Activated naive CD8-positive, alpha-beta T cell treated with anti-CD3 and anti-CD28 coated beads, Interleukin-2, amount 50 U/mL, for 16 hours (primary cell): ENCODE measurements around the gene MICAL3.

Experiments used
- DNase-seq: peaks from one replicate; pipeline ENCODE4 v3.0.0-alpha.2; 2020; ENCODE audit warnings: low read depth, low spot score

MICAL3 gene

GRCh38 chr22:17782158-17782557 is 242.2 kb downstream of the MICAL3 start:
- DNase-seq = no peak

- peak; percentile 34 for DNase-seq
These were observed 242.9 kb downstream of the MICAL3 start for GRCh38 chr22:17781319-17782031.

GRCh38 chr22:17780741-17781318 is 243.5 kb downstream of the MICAL3 start:
- no peak for DNase-seq

- DNase-seq = no peak
These were observed 244.1 kb downstream of the MICAL3 start for GRCh38 chr22:17780116-17780740.

- DNase-seq = no peak
These were observed 244.9 kb downstream of the MICAL3 start for GRCh38 chr22:17779286-17780115.

GRCh38 chr22:17778412-17778976 is 245.9 kb downstream of the MICAL3 start:
- no peak for DNase-seq

GRCh38 chr22:17777717-17778044 is 246.7 kb downstream of the MICAL3 start:
- no peak for DNase-seq

GRCh38 chr22:17777005-17777716 is 247.2 kb downstream of the MICAL3 start:
- peak; percentile 44 for DNase-seq

GRCh38 chr22:17775781-17776465 is 248.4 kb downstream of the MICAL3 start:
- DNase-seq = no peak

GRCh38 chr22:17774926-17775685 is 249.3 kb downstream of the MICAL3 start:
- DNase-seq = no peak

- no peak for DNase-seq
These were observed 250.0 kb downstream of the MICAL3 start, which contains the start of gene BID for GRCh38 chr22:17774206-17774925. Gene BID, minus strand, starts transcription at chr22:17774469. Its CDS starts 24,353 bp downstream, at chr22:17750116.

GRCh38 chr22:17773606-17774205 is 250.7 kb downstream of the MICAL3 start:
- no peak for DNase-seq

- no peak for DNase-seq
These were observed 251.3 kb downstream of the MICAL3 start for GRCh38 chr22:17772958-17773605.

GRCh38 chr22:17772249-17772957 is 252.0 kb downstream of the MICAL3 start:
- DNase-seq = no peak

- no peak for DNase-seq
These were observed 253.9 kb downstream of the MICAL3 start for GRCh38 chr22:17770180-17771077.

- DNase-seq = no peak
These were observed 254.7 kb downstream of the MICAL3 start for GRCh38 chr22:17769716-17770082.
